Tibial artery (tissue), 4 donors: ENCODE results near the gene IGSF1.

ENCODE experiments used
- DNase-seq, 2 donors: peaks; one replicate each; pipeline ENCODE4 v3.0.0-alpha.2; 2019
- H3K27ac ChIP-seq, 2 donors: fragments of 200-600 bp; sonication (generic) in 1 of 2; 1 replicate in 1 of 2; 2 replicates in 1 of 2; pipeline ENCODE4 v1.5.1; 2018 to 2019; ENCODE audit warnings: mild to moderate bottlenecking in 1 of 2
- H3K27me3 ChIP-seq, 2 donors: fragments of 200-600 bp; sonication (generic) in 1 of 2; one replicate each; pipeline versions ENCODE4 v1.5.1 to v1.6.0; 2016 to 2019
- H3K36me3 ChIP-seq, 3 donors: fragments of 200-600 bp; sonication (generic) in 2 of 3; one replicate each; pipeline ENCODE4 v1.5.1; 2016 to 2019; ENCODE audit warnings: mild to moderate bottlenecking in 2 of 3
- H3K4me1 ChIP-seq, 4 donors: fragments of 200-600 bp; sonication (generic) in 2 of 4; 1 replicate in 3 of 4; 2 replicates in 1 of 4; pipeline ENCODE4 v1.5.1; 2016 to 2019
- H3K4me3 ChIP-seq, 2 donors: fragments of 200-600 bp; sonication (generic) in 1 of 2; 1 replicate in 1 of 2; 2 replicates in 1 of 2; pipeline ENCODE4 v1.5.1; 2018 to 2019; ENCODE audit warnings: mild to moderate bottlenecking in 2 of 2
- H3K9me3 ChIP-seq, 3 donors: fragments of 200-600 bp; sonication (generic) in 1 of 3; one replicate each; pipeline ENCODE4 v1.5.1; 2016 to 2019
- intact Hi-C: fragments of 100-400 bp; cut with DNase I; formaldehyde crosslinking; loops from one replicate; pipeline ENCODE4 v1.15.0; 2023; ENCODE audit warnings: low total_unique reads
- TF ChIP-seq, protein P1 (sequence below), 2 experiments: fragments of 200-600 bp in 1 of 2; fragments of 450-650 bp in 1 of 2; IDR thresholded peaks; one replicate each; pipeline ENCODE4 v1.5.1; 2017 to 2019; ENCODE audit warnings: antibody characterized with exemption in 2 of 2, mild to moderate bottlenecking in 1 of 2, moderate library complexity in 1 of 2

Gene IGSF1

DNA sequence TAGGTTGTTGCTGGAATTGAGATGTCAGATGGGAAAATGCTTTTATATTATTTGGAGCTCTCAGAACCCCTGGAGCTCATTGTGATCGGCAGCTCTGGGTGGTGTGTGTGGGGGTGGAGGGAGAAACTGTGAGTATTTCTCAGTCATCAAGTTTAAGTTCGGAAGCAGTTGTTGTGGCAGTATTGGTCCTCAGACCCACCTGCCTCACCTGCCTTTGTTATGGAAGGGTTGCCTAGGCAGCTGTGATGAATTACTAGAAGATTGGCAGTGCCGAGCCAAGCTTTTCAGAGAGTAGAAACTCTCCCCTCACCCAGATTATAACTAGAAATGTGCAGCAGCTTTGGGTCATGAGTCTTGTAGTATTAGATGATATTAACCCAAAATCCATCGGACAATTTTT lies 9.5 kb downstream of the IGSF1 start:
- no peaks in the 10 kb centered on the region for H3K27me3 ChIP-seq
- TF ChIP-seq, protein P1, sequence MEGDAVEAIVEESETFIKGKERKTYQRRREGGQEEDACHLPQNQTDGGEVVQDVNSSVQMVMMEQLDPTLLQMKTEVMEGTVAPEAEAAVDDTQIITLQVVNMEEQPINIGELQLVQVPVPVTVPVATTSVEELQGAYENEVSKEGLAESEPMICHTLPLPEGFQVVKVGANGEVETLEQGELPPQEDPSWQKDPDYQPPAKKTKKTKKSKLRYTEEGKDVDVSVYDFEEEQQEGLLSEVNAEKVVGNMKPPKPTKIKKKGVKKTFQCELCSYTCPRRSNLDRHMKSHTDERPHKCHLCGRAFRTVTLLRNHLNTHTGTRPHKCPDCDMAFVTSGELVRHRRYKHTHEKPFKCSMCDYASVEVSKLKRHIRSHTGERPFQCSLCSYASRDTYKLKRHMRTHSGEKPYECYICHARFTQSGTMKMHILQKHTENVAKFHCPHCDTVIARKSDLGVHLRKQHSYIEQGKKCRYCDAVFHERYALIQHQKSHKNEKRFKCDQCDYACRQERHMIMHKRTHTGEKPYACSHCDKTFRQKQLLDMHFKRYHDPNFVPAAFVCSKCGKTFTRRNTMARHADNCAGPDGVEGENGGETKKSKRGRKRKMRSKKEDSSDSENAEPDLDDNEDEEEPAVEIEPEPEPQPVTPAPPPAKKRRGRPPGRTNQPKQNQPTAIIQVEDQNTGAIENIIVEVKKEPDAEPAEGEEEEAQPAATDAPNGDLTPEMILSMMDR (IDR thresholded peaks at IDR 0.05): no peak
- no peaks in the 10 kb centered on the region for H3K9me3 ChIP-seq
- no peak overlapping the region for H3K27ac ChIP-seq
- H3K4me3 ChIP-seq: no peak overlapping the region
- DNase-seq: no peak
- no peaks in the 10 kb centered on the region for H3K4me1 ChIP-seq
- H3K36me3 ChIP-seq: no peaks in the 10 kb centered on the region
- intact Hi-C loops: no loop called here

GRCh38 chrX:131279197-131279596 lies 9.9 kb downstream of the IGSF1 start:
- H3K4me1 ChIP-seq: no peaks in the 10 kb centered on the region
- DNase-seq: no peak
- no peaks in the 10 kb centered on the region for H3K27me3 ChIP-seq
- intact Hi-C loops: no loop called here
- no peaks in the 10 kb centered on the region for H3K9me3 ChIP-seq
- H3K36me3 ChIP-seq: no peaks in the 10 kb centered on the region
- TF ChIP-seq, protein P1 (IDR thresholded peaks at IDR 0.05): no peak
- H3K27ac ChIP-seq: no peak overlapping the region
- no peak overlapping the region for H3K4me3 ChIP-seq

DNA sequence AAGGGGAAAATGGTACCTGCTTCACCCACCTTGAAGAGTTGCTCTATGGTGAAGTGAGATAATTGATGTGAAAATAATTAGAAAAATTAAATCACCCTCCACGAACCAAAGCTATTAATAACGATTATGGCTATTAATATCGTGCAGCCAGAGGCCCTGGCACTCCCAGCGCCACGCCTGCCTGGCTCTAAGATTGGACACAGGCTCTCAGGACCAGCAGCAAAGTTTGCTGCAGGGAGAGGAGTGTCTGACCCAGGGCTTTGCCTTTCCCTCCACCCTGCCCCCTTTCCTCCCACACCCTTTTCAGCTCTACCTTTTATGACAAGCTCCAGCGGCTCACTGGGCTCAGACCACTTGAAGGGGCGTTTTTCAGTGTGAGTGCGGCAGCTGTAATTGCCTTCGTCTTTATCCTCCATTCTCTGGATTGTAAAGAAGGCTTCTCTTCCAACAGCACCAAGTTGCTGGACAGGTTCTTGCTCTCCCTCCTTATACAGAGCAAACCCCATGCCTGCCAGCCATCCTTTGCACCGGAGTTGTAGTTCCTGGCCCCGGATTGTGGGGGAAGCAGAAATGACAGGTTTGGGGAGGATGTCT lies 11.5 kb downstream of the IGSF1 start:
- TF ChIP-seq, protein P1 (IDR thresholded peaks at IDR 0.05): no peak
- Histone ChIP-seq H3K36me3 (no peaks in the 10 kb centered on the region), H3K27ac (no peak overlapping the region), H3K4me1 (no peaks in the 10 kb centered on the region), H3K9me3 (no peaks in the 10 kb centered on the region), H3K4me3 (no peak overlapping the region), H3K27me3 (no peaks in the 10 kb centered on the region)
- no peak for DNase-seq
- intact Hi-C loops: no loop called here

GRCh38 chrX:131273011-131273410 lies 16.1 kb downstream of the IGSF1 start:
- no peaks in the 10 kb centered on the region for H3K27me3 ChIP-seq
- no peak for DNase-seq
- TF ChIP-seq, protein P1 (IDR thresholded peaks at IDR 0.05): no peak
- no peak overlapping the region for H3K4me3 ChIP-seq
- intact Hi-C loops: no loop called here
- H3K4me1 ChIP-seq: no peaks in the 10 kb centered on the region
- no peak overlapping the region for H3K27ac ChIP-seq
- no peaks in the 10 kb centered on the region for H3K36me3 ChIP-seq
- H3K9me3 ChIP-seq: no peaks in the 10 kb centered on the region

GRCh38 chrX:131271826-131272225 lies 17.3 kb downstream of the IGSF1 start:
- Histone ChIP-seq H3K4me1 (no peaks in the 10 kb centered on the region), H3K9me3 (no peaks in the 10 kb centered on the region)
- intact Hi-C loops: no loop called here

More at GRCh38 chrX:131271826-131272225, 17.3 kb downstream of the IGSF1 start:
- Histone ChIP-seq H3K27me3 (no peaks in the 10 kb centered on the region), H3K36me3 (no peaks in the 10 kb centered on the region), H3K4me3 (no peak overlapping the region), H3K27ac (no peak overlapping the region)
- TF ChIP-seq, protein P1 (IDR thresholded peaks at IDR 0.05): no peak
- no peak for DNase-seq
